Thymus (tissue), 11 donors: ENCODE data around the gene ZNF701. TPM values are rescaled to one million over a fixed set of nuclear protein-coding genes. Genes with fewer than 3 reads are reported as not detected.
"Not testable (repeated sequence)": the region's sequence is repeated elsewhere in the genome, so short reads cannot be mapped to it uniquely, and the experiment has no call there.

Experiments used
- DNase-seq, 9 donors: peaks; one replicate each; pipeline ENCODE4 v3.0.0-alpha.2; 2013; ENCODE audit warnings: low spot score in 9 of 9, low read depth in 6 of 9, missing footprints in 1 of 9
- H3K27ac ChIP-seq, 2 donors: one replicate each; pipeline ENCODE4 v1.5.1; 2013; ENCODE audit warnings: control low read depth in 1 of 2, low read depth in 1 of 2, low read length in 1 of 2, mild to moderate bottlenecking in 1 of 2, moderate library complexity in 1 of 2
- H3K27me3 ChIP-seq, 2 donors: one replicate each; pipeline ENCODE4 v1.5.1; 2013; ENCODE audit warnings: low read length in 1 of 2; ENCODE audit not compliant: control insufficient read depth in 2 of 2, insufficient read depth in 1 of 2
- H3K36me3 ChIP-seq, 2 donors: one replicate each; pipeline ENCODE4 v1.5.1; 2013; ENCODE audit warnings: low read length in 1 of 2, mild to moderate bottlenecking in 1 of 2, moderate library complexity in 1 of 2; ENCODE audit not compliant: control insufficient read depth in 2 of 2, insufficient read depth in 2 of 2
- H3K4me1 ChIP-seq, 2 donors: one replicate each; pipeline ENCODE4 v1.5.1; 2013; ENCODE audit warnings: low read length in 2 of 2; ENCODE audit not compliant: control insufficient read depth in 2 of 2, insufficient read depth in 2 of 2
- H3K4me3 ChIP-seq, 2 donors: one replicate each; pipeline ENCODE4 v1.5.1; 2013; ENCODE audit warnings: low read length in 2 of 2, control low read depth in 1 of 2, mild to moderate bottlenecking in 1 of 2
- H3K9me3 ChIP-seq, 2 donors: one replicate each; pipeline ENCODE4 v1.5.1; 2013; ENCODE audit warnings: low read length in 1 of 2, mild to moderate bottlenecking in 1 of 2; ENCODE audit not compliant: control insufficient read depth in 2 of 2, insufficient read depth in 1 of 2
- WGBS: extraction: QIAGEN DNeasy Blood & Tissue Kit; methylation state at CpG from one replicate; pipeline ENCODE4 v1.1.7; 2013; 5-methylcytosine and 5-hydroxymethylcytosine counted together
- polyA plus RNA-seq: library from polyadenylated mRNA; stranded (reverse); fragments of 200-250 nt; gene quantifications from one replicate; pipeline ENCODE4 v1.2.3, GENCODE V29; 2013
- total RNA-seq: library from RNA; stranded (reverse); fragments of 120-200 nt; gene quantifications from one replicate; pipeline ENCODE4 v1.2.4, GENCODE V29; 2013
- donor health status: healthy.

The ZNF701 gene
- total and polyA plus RNA-seq, 2 donors, result 14.9 to 17.7 TPM

DNA sequence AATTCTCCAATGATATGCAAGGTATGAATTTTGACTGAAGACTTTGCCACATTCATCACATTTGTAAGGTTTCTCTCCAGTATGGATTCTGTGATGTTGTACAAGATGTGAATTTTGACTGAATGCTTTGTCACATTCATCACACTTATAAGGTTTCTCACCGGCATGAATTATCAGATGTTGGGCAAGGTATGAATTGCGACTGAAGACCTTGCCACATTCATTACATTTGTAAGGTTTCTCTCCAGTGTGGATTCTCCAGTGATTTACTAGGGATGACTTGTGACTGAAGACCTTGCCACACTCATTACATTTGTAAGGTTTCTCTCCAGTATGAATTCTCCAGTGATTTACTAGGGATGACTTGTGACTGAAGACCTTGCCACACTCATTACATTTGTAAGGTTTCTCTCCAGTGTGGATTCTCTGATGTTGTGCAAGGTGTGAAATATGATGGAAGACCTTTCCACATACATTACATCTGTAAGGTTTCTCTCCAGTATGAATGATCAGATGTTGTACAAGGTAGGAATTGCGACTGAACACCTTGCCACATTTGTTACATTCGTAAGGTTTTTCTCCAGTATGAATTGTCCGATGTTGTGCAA lies 43.3 kb downstream of the ZNF701 start:
- WGBS, result 98% methylated on average over 5 of the region's 5 CpGs
- Histone ChIP-seq H3K9me3 (peaks cover 4 to 18% of the 10 kb centered on the region in 2 donors), H3K4me3 (no peak overlapping the region), H3K36me3 (peaks cover 33 to 40% of the 10 kb centered on the region in 2 donors), H3K27me3 (no peaks in the 10 kb centered on the region), H3K4me1 (no peaks in the 10 kb centered on the region), H3K27ac (no peak overlapping the region)
- DNase-seq, result no peak

DNA sequence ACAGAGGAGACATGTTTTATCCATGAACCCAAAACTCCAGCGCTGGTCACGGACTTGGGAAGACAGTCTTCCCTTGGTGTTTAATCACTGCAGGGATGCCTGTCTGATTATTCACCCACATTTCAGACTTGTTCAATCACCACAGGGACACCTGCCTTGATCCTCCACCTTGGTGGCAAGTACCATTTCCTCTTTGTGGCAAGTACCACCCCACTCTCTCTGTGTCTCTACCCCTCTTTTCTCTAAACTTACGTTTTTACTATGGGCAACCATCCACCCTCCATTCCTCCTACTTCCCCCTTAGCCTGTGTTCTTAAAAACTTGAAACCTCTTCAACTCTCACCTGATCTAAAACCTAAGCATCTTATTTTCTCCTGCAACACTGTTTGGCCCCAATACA lies 51.3 kb downstream of the ZNF701 start:
- WGBS, result 77% methylated on average over 3 of the region's 3 CpGs
- peaks cover 19 to 62% of the 10 kb centered on the region in 2 donors for H3K36me3 ChIP-seq

DNA sequence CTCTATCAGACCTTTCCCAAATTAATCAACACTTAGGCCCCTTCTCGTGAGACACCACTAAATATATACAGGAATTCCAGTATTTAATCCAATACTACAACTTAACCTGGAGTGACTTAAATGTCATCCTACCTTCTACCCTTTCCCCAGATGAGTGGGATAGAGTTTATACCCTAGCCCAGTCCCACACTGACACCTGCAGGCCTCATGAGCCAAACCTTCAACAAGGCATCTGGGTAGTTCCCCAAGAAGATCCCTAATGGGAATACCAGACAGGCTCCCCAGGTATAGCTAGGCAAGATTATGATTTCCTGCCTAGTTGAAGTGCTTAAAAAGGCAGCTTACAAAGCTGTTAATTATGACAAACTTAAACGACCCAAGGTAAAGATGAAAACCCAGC lies 52.2 kb downstream of the ZNF701 start:
- Histone ChIP-seq H3K36me3 (peaks cover 10 to 62% of the 10 kb centered on the region in 2 donors), H3K27me3 (no peaks in the 10 kb centered on the region), H3K4me3 (no peak overlapping the region), H3K9me3 (peaks cover 0 to 2% of the 10 kb centered on the region in 2 donors), H3K4me1 (no peaks in the 10 kb centered on the region), H3K27ac (no peak overlapping the region)
- WGBS, result 92% methylated on average over 2 of the region's 2 CpGs
- DNase-seq, result no peak

More for the DNA sequence above, 51.3 kb downstream of the ZNF701 start:
- Histone ChIP-seq H3K27me3 (no peaks in the 10 kb centered on the region), H3K27ac (no peak overlapping the region), H3K4me1 (no peaks in the 10 kb centered on the region), H3K4me3 (no peak overlapping the region), H3K9me3 (peaks cover 0 to 9% of the 10 kb centered on the region in 2 donors)
- no peak for DNase-seq

DNA sequence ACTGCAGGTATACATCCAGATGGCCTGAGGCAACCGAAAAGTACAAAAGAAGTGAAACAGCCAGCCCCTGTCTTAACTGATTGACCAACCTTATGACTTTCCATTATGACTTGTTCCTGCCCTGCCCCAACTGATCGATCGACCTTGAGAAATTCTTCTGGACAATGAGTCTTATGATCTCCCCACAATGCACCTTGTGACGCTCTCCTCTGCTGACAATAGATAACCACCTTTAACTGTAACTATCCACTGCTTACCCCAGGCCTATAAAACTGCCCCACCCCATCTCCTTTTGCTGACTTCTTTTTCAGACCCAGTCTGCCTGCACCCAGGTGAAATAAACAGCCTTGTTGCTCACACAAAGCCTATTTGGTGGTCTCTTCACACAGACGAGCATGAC lies 56.8 kb downstream of the ZNF701 start:
- WGBS, result 99% methylated on average over 5 of the region's 5 CpGs
- no peak for DNase-seq
- Histone ChIP-seq H3K4me1 (no peaks in the 10 kb centered on the region), H3K27me3 (no peaks in the 10 kb centered on the region), H3K36me3 (peaks cover 10 to 45% of the 10 kb centered on the region in 2 donors), H3K4me3 (no peak overlapping the region), H3K27ac (no peak overlapping the region), H3K9me3 (peaks cover 0 to 2% of the 10 kb centered on the region in 2 donors)

DNA sequence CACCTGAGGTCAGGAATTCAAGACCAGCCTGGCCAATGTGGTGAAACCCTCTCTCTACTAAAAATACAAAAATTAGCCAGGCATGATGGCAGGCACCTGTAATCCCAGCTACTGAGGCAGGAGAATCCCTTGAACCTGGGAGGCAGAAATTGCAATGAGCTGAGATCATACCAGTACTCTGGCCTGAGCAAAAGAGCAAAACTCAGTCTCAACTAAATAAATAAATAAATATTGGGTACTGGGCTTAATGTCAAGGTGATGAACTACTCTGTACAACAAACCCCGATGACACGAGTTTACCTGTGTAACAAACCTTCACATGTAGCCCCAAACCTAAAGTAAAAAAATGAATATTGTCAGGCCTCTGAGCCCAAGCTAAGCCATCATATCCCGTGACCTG lies 57.4 kb downstream of the ZNF701 start:
- H3K4me3 ChIP-seq, H3K27me3 ChIP-seq, DNase-seq, H3K4me1 ChIP-seq, H3K27ac ChIP-seq, H3K9me3 ChIP-seq: not testable (repeated sequence)
- peaks cover 8 to 42% of the 10 kb centered on the region in 2 donors for H3K36me3 ChIP-seq
- 84% methylated on average over 3 of the region's 3 CpGs for WGBS

DNA sequence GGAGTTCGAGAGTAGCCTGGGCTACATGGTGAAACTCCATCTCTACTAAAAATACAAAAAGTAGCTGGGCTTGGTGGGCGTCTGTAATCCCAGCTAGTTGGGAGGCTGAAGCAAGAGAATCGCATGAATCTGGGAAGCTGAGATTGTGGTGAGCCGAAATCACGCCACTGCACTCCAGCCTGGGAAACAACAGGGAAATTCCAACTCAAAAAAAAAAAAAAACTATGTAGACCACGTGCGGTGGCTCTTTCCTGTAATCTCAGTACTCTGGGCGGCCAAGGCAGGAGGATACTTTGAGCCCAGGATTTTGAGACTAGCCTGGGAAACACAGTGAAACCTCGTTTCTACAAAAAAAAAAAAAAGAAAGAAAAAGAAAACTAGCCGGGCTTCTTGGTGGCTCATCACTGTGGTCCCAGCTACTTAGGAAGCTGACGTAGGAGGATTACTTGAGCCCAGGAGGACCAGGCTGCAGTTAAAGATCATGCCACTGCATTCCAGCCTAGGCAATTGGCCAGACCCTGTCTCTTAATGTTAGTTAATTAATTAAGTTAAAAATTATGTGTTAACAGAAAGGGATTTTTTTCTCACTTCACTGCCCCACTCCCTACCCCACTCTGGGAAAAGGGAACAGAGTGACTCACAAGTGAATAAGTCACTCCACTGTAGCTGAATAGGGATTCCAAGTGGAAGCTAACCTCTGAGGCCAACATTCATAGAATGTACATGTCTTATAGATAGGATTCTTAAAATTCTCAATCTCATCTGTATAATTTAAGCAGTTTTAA lies 65.9 kb downstream of the ZNF701 start:
- Histone ChIP-seq H3K9me3 (peaks cover under 1 to 8% of the 10 kb centered on the region in 2 donors), H3K4me3 (no peak overlapping the region), H3K36me3 (no peaks in the 10 kb centered on the region), H3K4me1 (peaks cover 6 to 7% of the 10 kb centered on the region in 2 donors), H3K27ac (no peak overlapping the region), H3K27me3 (no peaks in the 10 kb centered on the region)
- 98% methylated on average over 11 of the region's 11 CpGs for WGBS
- no peak for DNase-seq

Other genes with a start within 250 kb of the ZNF701 start
- 3.4 TPM for gene ZNF610, start 234.0 kb upstream of the ZNF701 start, total RNA-seq
- 5.3 TPM for gene ZNF610, start 234.0 kb upstream of the ZNF701 start, polyA plus RNA-seq
- gene ZNF880, start 200.4 kb upstream of the ZNF701 start, total RNA-seq, result 19.0 TPM
- gene ZNF880, start 200.4 kb upstream of the ZNF701 start, polyA plus RNA-seq, result 24.3 TPM
- gene ZNF528, start 172.4 kb upstream of the ZNF701 start, total RNA-seq, result 12.8 TPM
- 18.4 TPM for gene ZNF528, start 172.4 kb upstream of the ZNF701 start, polyA plus RNA-seq
- 0.05 TPM for gene ZNF534, start 141.1 kb upstream of the ZNF701 start, total RNA-seq
- 0.82 TPM for gene ZNF534, start 141.1 kb upstream of the ZNF701 start, polyA plus RNA-seq
- gene ZNF578, start 116.7 kb upstream of the ZNF701 start, total RNA-seq, result 1.6 TPM
- 2.6 TPM for gene ZNF578, start 116.7 kb upstream of the ZNF701 start, polyA plus RNA-seq
- 12.1 TPM for gene ZNF808, start 42.6 kb upstream of the ZNF701 start, total RNA-seq
- gene ZNF808, start 42.6 kb upstream of the ZNF701 start, polyA plus RNA-seq, result 7.7 TPM
- gene ZNF83, start 68.1 kb downstream of the ZNF701 start, total RNA-seq, result 29.6 TPM
- 150 TPM for gene ZNF83, start 68.1 kb downstream of the ZNF701 start, polyA plus RNA-seq
- gene ZNF611, start 164.8 kb downstream of the ZNF701 start, total RNA-seq, result 7.3 TPM
- gene ZNF611, start 164.8 kb downstream of the ZNF701 start, polyA plus RNA-seq, result 10.0 TPM
- gene ZNF600, start 216.5 kb downstream of the ZNF701 start, total RNA-seq, result 7.1 TPM
- 17.3 TPM for gene ZNF600, start 216.5 kb downstream of the ZNF701 start, polyA plus RNA-seq